RKO (cell line): ENCODE data around the gene SLC44A1.
"Not testable (repeated sequence)": the region's sequence is repeated elsewhere in the genome, so short reads cannot be mapped to it uniquely, and the experiment has no call there.

ENCODE experiments used
- DNase-seq: peaks from one replicate; pipeline ENCODE4 v3.0.0-alpha.2; 2016; ENCODE audit warnings: low spot score

SLC44A1 gene

DNA sequence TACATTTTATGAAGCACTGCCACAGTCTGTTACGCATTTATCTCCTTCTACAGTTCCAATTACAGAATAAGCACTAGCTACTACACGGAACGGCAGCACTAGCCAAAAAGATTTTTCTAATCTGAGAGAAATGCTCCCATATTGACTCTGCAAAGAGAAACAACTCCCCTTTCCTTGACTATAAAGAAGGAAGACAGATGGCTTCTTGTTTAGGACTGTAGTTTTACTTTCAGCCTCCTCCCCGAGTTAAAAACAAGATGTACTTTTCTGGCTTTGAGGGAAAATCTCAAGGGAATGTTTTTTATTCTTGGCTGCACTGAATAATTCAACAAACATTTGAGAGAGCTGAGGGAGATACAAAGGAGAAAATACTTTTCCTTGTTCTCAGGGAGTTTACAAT lies 1.9 kb upstream of the SLC44A1 start:
- no peak for DNase-seq

DNA sequence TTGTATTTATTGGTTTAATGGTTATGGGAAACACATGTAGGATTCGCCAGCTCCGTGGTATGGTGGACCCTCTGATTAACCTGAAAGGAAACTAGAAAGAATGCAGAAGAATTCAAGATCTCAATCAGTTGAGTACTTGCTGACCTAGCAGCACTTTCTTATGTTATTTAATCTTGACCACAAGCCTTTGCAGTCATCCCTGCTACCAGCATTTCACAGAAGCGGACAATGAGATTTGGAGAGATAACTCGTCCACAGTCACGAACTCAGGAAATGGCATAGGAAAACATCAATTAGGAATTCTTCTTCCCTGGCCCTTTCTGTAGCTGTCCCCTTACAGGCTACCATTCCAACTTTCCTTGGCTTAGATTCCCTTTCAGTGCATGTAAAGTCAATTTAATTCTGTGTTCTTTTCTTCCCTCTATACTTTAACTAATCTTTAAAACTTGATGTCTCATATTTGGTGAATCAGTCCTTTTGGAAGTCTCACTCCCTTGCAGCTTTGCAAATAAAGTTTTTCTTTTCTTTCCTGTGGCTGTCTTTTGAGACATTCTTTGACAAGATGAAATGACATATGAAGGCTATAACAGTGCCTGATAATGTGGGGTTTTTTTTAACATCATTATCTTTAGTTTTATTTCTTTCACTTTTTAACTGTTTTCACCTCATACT lies 1.3 kb upstream of the SLC44A1 start:
- DNase-seq, result no peak

DNA sequence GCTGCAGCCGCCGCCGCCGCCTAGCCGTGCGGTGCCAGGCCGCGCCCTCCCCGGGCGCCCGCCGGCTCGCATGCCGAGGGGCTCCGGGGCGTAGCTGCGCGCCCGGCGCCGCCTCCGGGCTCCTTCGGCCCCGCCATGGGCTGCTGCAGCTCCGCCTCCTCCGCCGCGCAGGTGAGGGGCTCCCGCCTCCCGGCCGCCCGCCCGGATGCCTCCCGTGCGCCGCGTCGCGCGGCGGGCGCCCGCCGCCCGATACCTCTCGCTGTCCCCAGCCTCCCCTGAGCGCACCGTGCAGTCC lies 230 bp downstream of the SLC44A1 start:
- DNase-seq, result no peak

DNA sequence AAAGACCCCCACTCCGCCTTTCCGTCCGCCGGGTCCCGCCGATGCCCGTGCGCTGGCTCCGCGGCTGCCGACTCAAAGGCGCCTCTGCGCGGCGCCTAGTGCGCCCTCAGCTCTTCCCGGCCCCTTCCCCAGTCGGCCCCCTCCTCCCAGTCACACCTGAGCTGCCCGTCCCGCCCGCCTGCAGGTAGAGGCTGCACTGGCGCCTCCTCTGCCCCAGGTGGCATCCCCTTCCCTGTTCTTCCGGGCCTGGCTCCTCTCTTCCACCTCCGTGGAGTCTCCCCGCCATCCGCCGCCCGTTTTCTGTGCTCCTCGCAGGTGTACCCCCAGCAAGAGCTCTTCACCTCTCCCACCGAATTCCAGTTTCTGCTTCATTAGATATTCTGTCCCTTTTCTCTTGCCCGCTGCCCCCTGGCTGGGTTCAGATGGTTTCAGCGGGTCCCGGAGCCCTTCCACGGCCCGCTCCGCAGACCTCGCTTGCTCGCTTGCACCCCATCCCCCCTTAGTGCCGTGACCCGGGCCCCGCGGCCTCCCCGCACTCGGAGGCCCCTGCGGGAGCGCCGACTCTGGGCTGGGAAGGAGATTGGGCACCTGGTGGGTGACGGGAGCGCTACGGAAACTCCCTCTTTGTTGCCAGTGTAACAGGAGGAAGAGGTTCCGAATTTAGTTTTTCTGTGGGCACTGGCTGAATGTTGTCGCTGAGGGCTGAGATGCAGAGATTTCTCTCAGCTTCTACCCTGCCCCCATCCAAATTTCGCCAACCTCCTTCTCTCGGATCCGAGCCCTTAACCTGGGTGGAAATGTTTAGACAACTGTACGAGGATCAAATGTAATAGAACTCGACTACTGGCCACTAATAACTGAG lies 809 bp downstream of the SLC44A1 start:
- DNase-seq, result peak; percentile 66

DNA sequence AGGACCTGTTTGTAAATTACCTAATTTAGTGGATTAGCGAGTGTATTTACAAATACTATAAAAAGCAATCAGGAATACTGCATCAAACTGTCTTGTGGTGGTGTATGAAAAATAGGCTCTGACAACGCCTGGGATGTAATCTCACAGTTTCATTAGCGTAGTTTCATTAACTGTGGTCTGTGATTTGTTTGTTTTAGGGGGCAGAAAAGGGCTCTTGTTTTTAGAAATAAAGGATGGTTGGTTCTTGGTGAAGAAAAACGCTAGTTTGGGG lies 1.4 kb downstream of the SLC44A1 start:
- no peak for DNase-seq

DNA sequence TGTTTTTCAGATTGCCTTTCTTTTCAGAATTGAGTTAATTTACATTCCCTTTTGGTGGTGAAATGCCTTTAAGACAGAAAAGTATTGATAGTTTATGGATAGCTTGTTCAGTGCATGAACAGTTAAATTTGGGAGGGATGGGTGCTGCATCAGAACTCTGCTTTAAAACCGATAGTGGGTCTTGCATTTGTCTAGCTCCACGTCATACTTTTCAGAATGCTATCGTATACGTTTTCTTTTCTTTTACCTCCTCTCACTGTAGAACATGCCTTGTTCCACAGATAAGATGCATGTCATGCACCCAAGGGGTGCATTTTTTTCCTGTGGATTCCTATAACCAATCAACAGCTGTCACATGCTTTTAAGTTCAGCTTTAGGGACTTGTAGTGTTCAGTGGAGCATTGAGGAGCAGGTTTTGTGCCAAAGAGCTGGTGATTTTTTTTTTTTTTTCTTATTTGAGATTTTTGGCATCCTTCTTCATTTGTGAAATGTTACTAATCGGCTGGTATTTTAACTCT lies 2.3 kb downstream of the SLC44A1 start:
- no peak for DNase-seq

DNA sequence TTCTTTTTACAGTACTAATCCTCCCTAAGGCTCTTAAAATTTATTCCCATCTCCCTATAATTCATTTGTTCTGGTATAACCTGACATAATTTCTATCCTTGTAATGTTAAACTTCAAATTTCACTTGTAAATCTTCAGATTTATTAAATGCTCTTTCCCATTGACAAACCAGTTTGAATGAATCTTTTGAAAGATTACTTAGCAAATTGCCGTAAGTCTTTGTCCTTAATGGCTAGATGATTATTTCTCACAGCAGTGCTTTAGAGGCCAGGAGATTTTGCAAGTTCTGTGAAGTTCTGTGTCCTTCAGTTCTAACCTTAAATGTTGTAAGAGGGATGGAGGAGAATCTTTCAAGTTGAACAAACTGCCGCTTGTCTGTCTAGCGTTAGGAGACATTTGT lies 4.2 kb downstream of the SLC44A1 start:
- no peak for DNase-seq

DNA sequence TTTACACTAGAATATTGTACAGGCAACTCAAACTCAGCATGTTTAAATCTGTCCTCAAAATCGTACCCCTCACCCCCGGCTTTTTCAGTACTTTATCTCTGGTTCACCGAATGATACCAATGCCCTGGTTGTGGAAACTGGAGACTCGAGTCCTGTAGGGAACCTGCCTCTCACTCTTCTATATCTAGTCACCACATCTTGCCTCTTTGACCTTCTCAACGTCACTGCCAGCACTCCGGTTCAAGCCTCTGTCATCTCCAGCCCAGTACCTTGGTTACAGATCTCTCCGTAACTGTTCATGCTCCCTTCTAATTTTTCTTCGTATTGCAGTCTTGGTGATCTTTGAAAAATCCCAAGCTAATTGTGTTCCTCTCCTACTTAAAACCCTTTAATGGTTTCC lies 6.7 kb downstream of the SLC44A1 start:
- no peak for DNase-seq

DNA sequence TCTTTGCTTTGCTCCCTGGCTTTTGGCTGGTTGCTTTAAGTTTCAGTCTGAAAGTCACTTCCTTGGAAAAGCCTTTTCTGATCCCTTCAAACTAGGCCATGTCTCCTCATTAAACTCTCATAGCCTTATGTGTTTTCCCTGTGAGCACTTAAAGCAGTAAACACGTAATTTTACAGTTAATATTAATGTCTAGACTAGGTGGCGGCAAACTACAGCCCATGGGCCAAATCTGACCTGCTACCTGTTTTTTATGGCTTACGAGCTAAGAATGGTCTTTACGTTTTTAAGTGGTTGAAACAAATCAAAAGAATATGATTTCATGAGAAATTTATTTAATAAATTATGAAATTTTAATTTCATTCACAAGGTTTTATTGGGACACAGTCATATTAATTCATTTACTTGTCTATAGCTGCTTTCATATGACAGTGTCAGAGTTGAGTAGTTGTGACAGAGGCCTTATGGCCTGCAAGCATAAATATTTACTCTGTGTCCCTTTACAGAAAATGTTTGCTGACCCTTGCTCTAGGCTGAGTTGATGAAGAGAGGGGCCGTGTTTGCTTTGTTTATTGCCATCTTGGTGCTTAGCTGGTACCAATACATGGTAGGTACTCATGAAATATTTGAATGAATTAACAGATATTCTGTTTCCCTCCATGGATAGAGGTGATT lies 7.4 kb downstream of the SLC44A1 start:
- no peak for DNase-seq

DNA sequence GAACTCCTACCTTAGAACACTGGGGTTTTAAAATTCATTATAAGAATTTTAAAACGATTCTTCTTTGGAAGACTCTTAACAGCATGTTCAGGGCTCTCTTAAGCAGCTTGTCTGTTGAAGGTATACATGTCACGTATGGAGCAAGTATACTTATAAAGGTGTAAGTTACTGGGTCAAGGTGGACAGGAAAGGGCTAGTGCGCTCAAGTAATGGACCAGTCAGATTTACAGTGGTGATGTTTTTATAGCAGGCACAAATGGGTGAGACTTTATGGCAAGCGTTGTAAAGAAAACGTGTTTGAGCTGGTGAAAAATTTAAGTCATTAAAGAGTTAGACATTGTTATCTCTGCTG lies 7.9 kb downstream of the SLC44A1 start:
- no peak for DNase-seq

DNA sequence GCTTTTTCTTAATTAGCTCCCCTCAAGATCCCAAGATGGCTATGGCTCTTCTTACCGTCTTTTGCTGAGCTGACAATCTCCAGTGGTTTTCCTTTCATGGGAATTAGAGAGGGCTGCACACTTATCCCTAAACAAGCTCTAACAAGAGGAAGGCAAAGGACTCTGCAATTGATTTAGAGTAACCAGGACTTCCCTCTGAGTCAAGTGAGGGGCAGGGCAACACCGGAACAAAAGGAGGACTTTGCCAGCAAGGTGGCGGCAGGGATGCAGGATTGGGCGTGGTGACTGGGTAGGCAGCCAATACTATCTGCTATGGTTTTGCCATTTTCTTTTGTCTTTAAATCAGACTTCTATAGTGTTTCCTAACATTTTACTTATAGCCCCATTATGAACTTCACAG lies 9.8 kb downstream of the SLC44A1 start:
- no peak for DNase-seq

DNA sequence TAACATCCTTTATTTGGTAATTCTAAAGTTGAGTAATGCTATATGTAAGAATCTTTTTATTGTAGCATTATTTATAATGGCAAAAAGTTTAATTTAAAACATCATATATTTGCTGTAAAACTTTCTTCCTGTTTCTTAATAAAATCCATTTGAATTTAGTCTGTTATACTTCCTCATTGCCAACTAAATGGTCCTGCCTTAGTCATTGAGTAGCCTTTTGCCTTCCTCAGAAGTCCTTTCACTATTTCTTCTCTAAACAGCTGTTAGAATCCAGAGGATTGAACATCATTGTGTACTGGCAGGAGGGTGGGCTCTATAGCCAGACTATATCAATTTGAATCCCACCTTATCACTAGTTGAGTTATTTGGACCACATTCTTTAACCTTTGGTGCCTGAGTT lies 11.0 kb downstream of the SLC44A1 start:
- DNase-seq, result no peak

DNA sequence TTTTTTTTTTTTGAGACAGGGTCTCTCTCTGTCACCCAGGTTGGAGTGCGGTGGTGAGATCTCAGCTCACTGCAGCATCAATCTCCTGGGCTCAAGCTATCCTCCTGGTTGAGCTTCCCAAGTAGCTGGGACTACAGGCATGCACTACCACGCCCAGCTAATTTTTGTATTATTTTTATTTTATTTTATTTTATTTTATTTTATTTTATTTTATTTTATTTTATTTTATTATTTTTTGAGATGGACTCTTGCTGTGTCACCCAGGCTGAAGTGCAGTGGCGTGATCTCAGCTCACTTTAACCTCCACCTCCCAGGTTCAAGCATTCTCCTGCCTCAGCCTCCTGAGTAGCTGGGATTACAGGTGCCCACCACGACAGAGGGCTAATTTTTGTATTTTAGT lies 12.1 kb downstream of the SLC44A1 start:
- not testable (repeated sequence) for DNase-seq

DNA sequence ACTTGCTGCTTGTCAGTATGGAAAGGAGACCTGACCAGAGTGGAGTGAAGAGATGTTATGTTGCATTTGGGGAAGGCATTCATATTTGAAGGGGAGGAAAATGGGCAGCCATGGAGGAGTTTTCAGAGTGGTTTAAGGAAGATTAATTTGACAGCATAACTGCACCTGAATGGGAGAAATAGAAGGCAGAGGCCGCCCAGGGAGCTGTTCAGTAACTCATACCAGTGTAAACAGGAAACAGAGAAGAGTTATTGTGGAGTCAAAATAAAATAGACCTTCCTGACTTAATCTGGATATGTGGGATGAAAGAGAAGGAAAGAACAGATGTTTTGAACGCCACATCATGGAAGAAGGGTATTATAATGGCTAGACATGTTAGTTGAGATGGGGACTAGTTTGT lies 13.4 kb downstream of the SLC44A1 start:
- DNase-seq, result no peak

DNA sequence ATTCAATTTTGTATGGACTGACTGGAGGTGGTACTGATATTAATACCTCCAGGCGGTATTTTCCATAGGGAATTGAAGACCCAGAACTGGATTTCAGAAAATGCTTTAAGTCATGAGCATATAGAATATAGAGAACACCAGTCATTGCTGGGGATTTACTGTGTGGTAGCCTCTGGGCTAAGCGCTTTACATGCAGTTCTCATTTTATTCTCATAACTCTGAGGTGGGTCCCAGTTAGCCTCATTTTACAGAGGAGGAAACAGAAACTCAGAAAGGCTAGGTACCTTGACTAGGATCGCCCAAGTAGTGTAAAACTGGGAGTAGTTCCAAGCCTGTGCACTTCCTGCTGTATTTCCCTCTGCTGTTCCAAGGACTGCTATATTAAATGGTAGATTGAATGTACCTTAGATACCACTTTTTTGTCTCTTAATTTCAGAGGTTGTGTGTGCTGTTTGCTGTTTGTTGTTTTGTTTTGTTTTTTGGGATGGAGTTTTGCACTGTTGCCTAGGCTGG lies 13.8 kb downstream of the SLC44A1 start:
- no peak for DNase-seq

DNA sequence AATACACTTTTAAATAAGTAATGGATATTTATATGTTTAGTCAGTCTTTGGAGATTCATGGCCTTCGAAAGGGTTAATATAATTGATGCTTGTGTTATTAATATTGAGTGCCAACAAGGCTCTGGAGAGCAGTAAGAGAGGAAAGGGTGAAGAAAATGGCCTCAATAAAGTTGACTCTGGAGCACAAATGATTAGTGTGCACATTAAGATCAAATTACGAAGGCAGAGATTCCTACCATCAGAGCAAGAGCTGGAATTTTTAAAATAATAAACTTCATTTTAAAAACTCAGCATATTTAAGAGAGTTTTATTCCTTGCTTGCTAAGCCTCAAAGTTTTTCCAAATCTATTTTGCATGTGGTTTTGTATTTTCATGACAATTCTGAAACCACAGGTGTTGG lies 14.8 kb downstream of the SLC44A1 start:
- DNase-seq, result no peak

DNA sequence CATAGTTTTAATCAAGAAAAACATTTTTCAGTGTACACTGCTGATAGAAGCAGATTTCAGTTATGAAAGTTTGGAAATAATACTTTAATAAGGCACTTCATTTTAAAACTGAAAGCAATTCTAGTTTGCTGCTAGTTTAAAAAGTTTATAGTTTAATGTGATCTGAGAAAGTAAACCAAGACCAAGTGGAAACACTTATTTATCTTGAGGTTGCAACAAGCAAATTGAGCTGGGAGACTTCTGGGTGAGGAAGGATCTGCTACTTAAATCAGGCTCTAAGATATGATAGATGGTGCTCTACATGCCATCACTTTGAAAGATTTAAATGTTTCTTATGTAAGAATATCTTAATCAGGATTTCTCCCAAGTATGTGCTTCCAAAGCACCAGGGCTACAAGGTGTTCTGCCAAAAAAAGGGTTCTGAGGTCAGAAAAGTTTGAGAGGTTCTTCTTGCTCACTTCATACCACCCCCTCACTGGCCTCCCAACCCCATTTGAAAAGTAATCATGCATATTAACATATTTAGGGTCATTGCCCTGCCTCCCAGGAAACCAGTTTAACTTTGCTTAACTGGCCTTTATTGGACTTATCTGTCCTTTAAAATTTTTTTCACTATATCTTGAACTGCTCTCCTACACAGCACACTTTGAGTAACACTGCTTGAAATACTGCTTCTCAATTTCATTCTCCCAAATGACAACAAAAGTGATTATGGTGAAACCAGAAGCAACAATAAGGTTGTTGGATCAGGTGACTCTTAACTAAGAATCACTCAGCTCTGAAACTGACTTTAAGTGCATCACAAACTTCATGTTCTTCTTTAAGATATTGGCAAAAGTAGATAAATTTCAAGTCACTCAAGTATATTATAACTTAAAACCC lies 15.5 kb downstream of the SLC44A1 start:
- no peak for DNase-seq

DNA sequence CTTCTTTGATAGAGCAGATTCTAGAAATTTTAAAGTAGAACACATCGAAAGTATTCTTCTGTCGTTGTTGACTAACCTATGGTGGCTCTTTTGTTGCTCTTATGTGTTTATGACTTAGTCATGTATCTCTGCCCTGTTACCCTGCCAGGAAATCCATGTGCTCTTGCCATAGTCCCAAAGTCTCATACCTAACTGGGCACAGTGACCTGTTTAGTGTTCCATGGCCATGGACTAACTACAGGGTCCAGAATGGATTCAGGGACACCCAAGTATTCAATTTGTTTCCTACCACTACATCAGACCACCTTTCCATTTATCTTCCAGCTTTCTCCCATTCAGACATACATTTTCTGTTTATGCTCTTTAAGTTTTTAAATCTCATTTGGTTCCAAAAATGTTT lies 18.0 kb downstream of the SLC44A1 start:
- DNase-seq, result no peak

DNA sequence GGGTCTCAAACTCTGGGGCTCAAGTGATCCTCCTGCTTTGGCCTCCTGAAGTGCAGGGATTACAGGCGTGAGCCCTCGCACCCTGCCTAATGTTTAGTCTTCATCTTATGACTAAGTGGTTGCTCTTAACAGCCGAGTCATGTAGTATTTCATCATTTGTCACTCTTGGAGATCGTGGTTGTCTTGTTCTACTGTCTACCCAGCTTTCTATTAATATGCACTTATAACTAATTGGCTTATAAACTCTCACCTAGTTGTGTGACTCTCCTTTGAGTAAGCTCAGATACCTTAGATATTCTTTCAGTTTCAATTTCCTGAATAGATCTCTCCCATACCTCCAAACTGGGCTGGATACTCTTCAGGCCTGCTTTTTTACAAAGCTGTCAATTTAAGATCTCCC lies 19.9 kb downstream of the SLC44A1 start:
- peak; percentile 72 for DNase-seq

DNA sequence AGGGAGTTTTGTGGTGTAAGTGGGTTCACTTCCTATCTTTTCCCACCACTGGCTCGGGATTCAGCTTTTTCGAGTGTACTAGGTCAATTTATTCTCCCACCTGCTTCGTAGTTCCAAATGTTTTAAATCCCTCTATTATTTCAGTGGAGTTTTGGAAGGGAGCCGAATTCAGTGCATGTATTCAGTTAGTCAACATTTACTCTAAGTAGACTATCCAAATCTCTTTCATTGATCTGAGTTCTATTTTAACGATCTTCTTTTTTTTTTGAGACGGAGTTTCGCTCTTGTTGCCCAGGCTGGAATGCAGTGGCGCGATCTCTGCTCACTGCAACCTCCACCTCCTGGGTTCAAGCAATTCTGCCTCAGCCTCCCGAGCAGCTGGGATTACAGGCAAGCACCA lies 23.8 kb downstream of the SLC44A1 start:
- not testable (repeated sequence) for DNase-seq

DNA sequence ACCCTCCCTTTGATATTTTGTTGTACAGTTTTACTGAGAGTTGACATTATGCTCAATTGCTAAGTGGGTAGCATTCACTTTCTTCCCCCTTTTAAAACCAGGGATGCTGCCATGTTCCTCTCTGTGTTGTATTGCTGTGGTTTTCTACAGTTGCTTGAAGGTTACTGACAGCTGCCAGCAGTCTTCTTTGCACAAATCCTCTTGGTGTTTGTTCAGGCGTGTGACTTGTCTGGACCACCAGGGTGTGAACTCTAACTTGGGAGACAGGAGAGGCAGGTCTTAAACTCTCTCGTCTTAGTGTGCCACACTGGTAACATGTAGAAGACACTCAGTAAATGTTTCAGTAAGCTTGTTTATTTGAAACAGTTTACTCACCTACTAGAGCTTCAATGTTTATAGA lies 25.1 kb downstream of the SLC44A1 start:
- no peak for DNase-seq

DNA sequence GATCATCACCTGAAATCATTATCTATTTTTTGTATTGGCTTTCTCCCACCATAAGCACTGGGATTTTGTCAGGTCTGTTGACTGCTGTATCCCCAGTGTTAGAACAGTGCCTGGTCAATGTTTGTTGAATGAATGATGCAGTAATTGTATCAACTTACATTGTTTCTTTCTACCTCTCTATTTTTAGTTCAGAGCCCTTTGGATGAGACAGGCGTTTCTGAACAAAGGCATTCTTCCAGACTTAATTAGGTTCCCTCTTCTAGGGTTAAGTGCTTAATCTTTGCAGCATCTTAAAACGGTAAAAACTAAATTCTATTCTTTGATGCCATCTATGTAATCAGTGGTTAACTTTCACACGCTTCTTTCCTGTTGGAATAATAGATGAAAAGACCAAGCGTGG lies 26.3 kb downstream of the SLC44A1 start:
- DNase-seq, result no peak
